IPS-15b (cell line): ENCODE measurements around the gene KHDC1L.
A peak's percentile ranks its signal among the peaks of the same experiment; 100 is the strongest.
"Not testable (repeated sequence)": the region's sequence is repeated elsewhere in the genome, so short reads cannot be mapped to it uniquely, and the experiment has no call there.

Experiments
- H3K27me3 ChIP-seq: one replicate; pipeline ENCODE4 v1.6.1; 2013; ENCODE audit warnings: low read length; ENCODE audit not compliant: control insufficient read depth, insufficient read depth
- H3K36me3 ChIP-seq: one replicate; pipeline ENCODE4 v1.6.1; 2013; ENCODE audit warnings: low read length; ENCODE audit not compliant: control insufficient read depth, insufficient read depth
- H3K4me1 ChIP-seq: one replicate; pipeline ENCODE4 v1.6.1; 2013; ENCODE audit warnings: mild to moderate bottlenecking, low read length; ENCODE audit not compliant: control insufficient read depth, insufficient read depth
- H3K4me3 ChIP-seq: one replicate; pipeline ENCODE4 v1.5.1; 2013; ENCODE audit warnings: low read depth, low read length
- H3K9ac ChIP-seq: one replicate; pipeline ENCODE4 v1.6.1; 2013; ENCODE audit warnings: low read depth, mild to moderate bottlenecking, low read length
- H3K9me3 ChIP-seq: one replicate; pipeline ENCODE4 v1.6.1; 2013; ENCODE audit warnings: mild to moderate bottlenecking, low read length; ENCODE audit not compliant: control insufficient read depth, insufficient read depth

The KHDC1L gene, protein sequence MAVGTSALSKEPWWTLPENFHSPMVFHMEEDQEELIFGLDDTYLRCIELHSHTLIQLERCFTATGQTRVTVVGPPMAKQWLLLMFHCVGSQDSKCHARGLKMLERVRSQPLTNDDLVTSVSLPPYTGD

DNA sequence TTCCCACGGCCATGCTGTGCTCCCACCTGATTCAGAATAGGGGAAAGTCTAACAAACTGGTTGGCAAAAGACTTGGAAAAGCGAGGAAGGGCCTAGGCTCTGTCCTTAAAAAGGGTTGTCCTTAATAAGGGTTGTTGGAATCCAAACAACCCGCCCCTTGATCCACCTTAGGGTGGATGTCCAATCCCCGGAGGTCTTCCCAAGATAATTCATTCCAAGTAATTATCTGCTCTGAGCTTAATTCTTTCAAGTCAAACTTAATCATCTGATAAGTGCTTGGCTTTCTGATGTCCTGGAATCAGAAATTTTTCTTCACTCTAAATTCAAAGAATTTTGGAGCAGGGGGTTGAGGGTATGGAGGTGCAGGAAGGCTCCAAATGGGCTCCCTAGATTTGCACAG, at the start of gene KHDC1L:
Gene KHDC1L (minus strand): TSS at position 101 of the 400 bp plus-strand sequence. CDS start 88 bp downstream, at position 13.
- no peak within 1 kb of the TSS for H3K9ac ChIP-seq
- H3K36me3 ChIP-seq, result no peaks in the 10 kb centered on the region

DNA sequence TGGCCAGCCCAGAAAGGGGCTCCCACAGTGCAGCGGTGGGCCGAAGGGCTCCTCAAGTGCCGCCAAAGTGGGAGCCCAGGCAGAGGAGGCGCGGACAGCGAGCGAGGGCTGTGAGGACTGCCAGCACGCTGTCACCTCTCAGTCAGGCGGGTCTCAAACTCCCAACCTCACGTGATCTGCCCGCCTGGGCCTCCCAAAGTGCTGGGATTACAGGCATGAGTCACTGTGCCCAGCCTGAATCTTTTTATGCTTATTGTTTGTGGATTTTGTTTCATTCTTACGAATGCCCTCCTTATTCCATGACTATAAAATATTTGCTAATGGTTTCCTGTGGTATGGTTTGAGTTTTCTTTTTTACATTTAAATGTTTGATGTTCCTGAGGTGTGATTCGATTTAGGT, 44.0 kb upstream of the KHDC1L start:
- H3K36me3 ChIP-seq, H3K4me3 ChIP-seq: not testable (repeated sequence)

More for the DNA sequence above, at the start of gene KHDC1L:
- H3K4me3 ChIP-seq, result no peak within 1 kb of the TSS
- H3K4me1 ChIP-seq, result no peaks in the 10 kb centered on the region
- no peaks in the 10 kb centered on the region for H3K27me3 ChIP-seq
- H3K9me3 ChIP-seq, result no peaks in the 10 kb centered on the region

DNA sequence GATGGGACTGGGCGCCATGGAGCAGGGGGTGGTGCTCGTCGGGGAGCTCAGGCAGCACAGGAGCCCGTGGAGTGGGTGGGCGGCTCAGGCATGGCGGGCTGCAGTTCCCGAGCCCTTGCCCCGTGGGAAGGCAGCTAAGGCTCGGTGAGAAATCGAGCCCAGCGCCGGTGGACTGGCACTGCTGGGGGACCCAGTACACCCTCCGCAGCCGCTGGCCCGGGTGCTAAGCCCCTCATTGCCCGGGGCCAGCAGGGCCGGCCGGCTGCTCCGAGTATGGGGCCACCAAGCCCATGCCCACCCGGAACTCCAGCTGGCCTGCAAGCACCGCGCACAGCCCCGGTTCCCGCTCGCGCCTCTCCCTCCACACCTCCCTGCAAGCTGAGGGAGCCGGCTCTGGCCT, 43.6 kb upstream of the KHDC1L start:
- not testable (repeated sequence) for H3K27me3 ChIP-seq, H3K36me3 ChIP-seq, H3K4me1 ChIP-seq, H3K9me3 ChIP-seq, H3K9ac ChIP-seq, H3K4me3 ChIP-seq

More for the DNA sequence above, 44.0 kb upstream of the KHDC1L start:
- not testable (repeated sequence) for H3K9me3 ChIP-seq, H3K4me1 ChIP-seq, H3K27me3 ChIP-seq, H3K9ac ChIP-seq

DNA sequence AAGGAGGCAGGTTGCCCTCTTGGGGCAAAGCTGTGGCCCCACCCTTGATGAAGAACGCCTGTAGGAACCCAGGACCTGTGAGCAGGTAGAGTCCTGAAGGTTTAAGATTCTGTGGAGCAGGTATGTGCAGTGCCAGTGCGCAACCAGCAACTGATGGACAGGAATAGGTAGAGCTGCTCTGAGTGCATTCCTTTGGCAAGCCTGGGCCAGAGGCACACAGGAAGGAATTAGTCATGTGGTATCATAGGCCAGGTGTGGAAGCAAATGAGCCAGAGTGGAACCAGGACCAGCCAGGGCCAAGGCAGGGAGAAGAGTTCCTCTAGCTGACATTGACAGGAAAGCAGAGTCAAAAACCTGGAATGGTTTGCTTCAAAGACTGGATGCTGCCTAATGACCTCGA, 39.1 kb upstream of the KHDC1L start:
- Histone ChIP-seq H3K4me3 (no peak overlapping the region), H3K27me3 (no peaks in the 10 kb centered on the region), H3K4me1 (peaks cover 7% of the 10 kb centered on the region), H3K9me3 (no peaks in the 10 kb centered on the region), H3K36me3 (no peaks in the 10 kb centered on the region), H3K9ac (peak overlapping the region; percentile 1)

DNA sequence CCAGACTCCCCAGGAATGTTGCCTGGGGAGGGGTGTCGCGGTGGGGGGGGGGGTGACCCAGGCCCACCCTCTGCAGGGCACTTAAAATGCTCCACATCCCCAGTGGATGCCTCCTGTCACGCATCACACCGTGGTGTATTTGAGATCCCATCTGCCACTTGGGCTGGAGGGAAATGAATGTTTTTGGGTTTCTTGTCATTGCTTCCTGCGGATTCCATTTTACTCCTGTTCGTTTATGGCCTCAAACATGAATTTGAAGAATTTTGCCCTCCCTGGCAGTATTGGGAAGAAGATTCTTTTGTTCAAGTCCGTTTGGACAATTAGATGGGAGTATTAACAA, 38.2 kb upstream of the KHDC1L start:
- Histone ChIP-seq H3K27me3 (no peaks in the 10 kb centered on the region), H3K4me3 (peak overlapping the region; percentile 76), H3K9me3 (no peaks in the 10 kb centered on the region), H3K4me1 (peaks cover 8% of the 10 kb centered on the region), H3K36me3 (no peaks in the 10 kb centered on the region), H3K9ac (peak overlapping the region; percentile 81)

DNA sequence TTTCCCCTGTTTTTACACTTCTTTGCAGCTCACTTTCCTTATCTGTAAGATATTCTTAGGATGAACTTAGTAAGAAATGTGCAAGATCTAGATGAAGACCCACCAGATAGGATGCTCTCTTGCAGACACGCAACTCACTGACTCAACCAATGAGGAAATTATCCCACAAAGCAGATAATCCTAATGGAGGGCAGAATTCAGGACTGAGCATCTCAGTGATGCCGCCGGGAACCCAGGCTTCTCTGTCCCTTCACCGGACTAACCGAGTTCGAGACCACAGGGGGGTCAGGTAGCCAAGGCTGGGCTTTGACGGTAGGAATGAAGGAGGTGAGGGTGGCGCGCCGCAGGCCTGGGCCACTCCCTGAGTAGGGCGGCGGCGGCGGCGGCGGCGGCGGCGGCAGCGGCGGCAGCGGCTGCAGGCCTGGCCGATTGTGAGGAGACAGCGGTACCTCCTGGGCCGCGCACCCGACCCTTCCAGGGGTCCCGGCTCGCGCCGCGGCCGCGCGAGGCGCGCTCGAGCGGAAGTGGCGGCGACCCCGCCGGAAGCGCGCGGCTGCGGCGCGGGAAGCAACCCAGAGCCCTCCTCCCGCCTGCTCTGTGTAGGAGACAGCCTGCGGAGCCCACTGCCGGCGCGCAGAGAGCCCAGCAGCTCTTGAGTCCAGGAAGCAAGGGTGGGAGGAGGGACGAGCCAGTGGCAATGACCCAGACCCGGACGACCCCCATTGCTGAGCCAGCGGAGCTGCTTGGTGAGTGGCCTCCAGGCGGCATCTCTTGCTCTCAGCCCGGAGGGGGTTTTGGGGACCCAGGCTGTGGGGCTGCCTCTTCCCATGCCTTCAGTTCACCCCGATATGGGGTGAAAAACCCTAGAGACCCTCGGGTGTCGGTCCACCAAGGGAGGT, 37.6 kb upstream of the KHDC1L start, which contains the start of gene KHDC1:
Gene KHDC1 (minus strand): TSS at position 526 of the 899 bp plus-strand sequence. CDS start 20,679 bp downstream, outside the sequence.
- Histone ChIP-seq H3K4me3 (peak within 1 kb of the TSS; percentile 76), H3K36me3 (no peaks in the 10 kb centered on the region), H3K9me3 (no peaks in the 10 kb centered on the region), H3K27me3 (no peaks in the 10 kb centered on the region), H3K4me1 (peaks cover 8% of the 10 kb centered on the region), H3K9ac (peak within 1 kb of the TSS; percentile 81)

DNA sequence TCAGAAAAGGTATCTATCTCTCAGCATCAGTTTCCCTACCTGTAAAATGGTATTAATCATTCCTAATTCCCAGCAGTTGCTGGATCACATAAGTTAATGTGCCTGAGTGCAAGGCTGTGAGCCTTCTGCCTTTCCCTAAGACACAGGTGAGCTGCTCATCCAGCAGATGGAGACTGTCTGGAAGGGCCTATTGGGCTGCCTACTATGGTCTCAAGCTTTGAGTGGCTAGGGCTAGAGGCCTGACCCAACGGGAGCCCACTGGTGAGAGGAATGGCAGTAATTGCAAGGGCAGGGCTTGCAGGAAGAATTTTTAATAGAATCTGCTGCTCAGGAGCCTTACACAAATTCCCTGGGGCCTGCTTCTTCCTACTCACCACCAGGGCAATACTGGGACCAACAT, 33.4 kb upstream of the KHDC1L start:
- Histone ChIP-seq H3K4me1 (peaks cover 8% of the 10 kb centered on the region), H3K9ac (no peak overlapping the region), H3K4me3 (no peak overlapping the region), H3K36me3 (no peaks in the 10 kb centered on the region), H3K9me3 (no peaks in the 10 kb centered on the region), H3K27me3 (no peaks in the 10 kb centered on the region)

DNA sequence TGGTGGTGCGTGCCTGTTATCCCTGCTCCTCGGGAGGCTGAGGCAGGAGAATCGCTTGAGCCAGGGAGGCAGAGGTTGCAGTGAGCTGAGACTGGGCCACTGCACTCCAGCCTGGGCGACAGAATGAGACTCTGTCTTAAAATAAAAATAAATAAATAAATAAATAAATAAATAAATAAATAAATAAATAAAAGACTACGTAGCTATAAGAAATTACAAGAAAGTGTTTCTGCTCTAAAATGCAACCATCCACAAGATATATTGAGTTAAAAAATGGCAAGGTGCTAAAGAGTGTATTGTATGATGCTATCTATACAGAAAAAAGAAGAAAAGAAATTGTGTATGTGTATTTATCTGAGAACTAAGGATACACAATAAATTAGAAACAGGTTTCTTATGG, 29.0 kb upstream of the KHDC1L start:
- not testable (repeated sequence) for H3K9ac ChIP-seq, H3K9me3 ChIP-seq, H3K27me3 ChIP-seq, H3K4me1 ChIP-seq, H3K36me3 ChIP-seq, H3K4me3 ChIP-seq

DNA sequence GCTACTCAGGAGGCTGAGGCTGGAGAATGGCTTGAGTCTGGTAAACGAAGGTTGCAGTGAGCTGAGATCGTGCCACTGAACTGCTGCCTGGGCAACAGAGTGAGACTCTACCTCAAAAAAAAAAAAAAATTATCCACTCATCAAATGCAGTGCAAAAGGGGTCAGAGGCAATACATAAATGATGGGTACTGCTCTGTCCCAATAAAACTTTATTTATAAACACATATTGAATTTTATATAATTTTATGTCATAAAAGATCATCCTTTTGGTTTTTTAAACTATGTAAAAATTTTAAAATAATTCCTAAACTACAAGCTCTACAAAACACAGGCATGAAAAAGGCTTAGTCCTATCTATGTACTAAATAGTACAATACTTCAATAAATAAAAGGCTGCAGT, 27.4 kb upstream of the KHDC1L start:
- Histone ChIP-seq H3K27me3 (no peaks in the 10 kb centered on the region), H3K4me3 (no peak overlapping the region), H3K4me1 (no peaks in the 10 kb centered on the region), H3K36me3 (no peaks in the 10 kb centered on the region), H3K9ac (no peak overlapping the region), H3K9me3 (no peaks in the 10 kb centered on the region)

DNA sequence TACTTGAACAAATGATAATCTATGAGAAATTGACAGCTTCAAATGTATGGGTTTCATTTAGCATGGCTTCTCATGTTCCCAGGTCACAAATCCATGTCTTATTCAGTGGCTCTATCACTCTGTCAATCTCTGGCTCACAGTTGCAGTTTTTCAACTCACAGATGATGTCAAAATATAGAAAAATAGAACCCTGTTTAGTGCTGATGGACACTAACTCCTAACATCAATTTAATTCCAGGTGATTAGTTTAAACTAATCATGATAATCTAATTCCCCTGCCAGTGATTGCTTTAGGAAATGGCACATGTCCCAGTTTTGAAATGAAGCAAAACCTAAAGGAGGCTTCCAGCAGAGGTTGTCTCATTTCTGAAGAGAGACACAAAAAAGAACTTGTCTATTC, 24.7 kb upstream of the KHDC1L start:
- H3K9ac ChIP-seq, result no peak overlapping the region
- no peaks in the 10 kb centered on the region for H3K36me3 ChIP-seq
- no peak overlapping the region for H3K4me3 ChIP-seq

DNA sequence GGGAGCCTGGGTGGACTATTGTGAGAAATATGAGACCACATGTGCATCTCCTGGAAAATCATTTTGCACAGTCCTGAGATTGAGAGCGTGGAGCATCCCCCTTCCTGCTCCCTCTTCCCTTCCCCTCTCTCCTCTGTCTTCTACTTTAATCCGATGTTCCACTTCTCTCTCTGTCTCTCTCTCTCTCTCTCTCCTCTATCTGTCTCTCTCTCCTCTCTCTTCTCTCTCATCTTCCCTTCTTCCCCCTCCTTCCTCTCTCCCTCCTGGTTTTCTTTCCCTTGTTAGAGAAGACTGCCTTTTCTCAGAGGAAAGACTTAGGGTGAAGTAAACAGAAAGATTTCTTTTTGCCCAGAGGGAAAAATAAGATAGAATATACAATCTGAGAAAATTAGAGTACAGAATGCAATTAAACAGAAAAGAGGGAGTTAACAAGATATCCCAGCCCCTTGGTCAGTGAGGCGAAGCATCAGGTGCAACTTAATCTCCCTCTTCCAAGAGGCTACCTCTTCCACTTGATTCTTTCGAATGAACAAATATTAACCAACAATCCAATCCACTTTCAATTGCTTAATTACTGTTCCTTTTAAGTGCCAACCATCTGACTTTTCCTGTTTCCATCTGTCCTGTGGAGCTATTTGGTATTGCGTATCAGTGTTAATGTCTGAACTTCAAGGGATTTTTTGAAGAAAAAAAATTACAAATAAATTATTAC, 23.1 kb upstream of the KHDC1L start:
- H3K27me3 ChIP-seq, result no peaks in the 10 kb centered on the region
- H3K9me3 ChIP-seq, result no peaks in the 10 kb centered on the region
- no peak overlapping the region for H3K9ac ChIP-seq
- no peak overlapping the region for H3K4me3 ChIP-seq
- H3K4me1 ChIP-seq, result no peaks in the 10 kb centered on the region
- no peaks in the 10 kb centered on the region for H3K36me3 ChIP-seq

More for the DNA sequence above, 24.7 kb upstream of the KHDC1L start:
- Histone ChIP-seq H3K27me3 (no peaks in the 10 kb centered on the region), H3K9me3 (no peaks in the 10 kb centered on the region), H3K4me1 (no peaks in the 10 kb centered on the region)

DNA sequence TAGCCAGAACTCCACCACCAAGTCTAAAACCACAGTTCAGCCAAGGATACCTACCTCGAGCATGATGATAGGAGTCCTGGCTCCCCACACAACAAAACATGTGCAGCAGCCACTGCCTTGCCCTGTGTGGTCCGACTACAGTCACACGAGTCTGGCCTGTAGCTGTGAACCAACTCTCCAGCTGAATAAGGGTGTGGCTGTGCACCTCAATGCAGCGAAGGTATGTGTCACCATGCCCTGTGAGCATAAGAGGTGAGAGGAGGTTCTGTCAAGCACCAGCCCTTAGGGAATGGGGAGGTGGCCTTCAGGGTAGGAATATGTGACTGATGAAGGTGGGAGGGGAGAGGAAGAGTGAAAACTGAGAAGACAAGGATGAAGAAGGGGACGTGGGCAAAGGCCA, 16.7 kb upstream of the KHDC1L start:
- H3K36me3 ChIP-seq, result no peaks in the 10 kb centered on the region
- no peaks in the 10 kb centered on the region for H3K9me3 ChIP-seq
- no peak overlapping the region for H3K4me3 ChIP-seq
- no peaks in the 10 kb centered on the region for H3K27me3 ChIP-seq
- no peaks in the 10 kb centered on the region for H3K4me1 ChIP-seq
- H3K9ac ChIP-seq, result no peak overlapping the region
